Cardiac muscle cell (in vitro differentiated cells and primary cell): ENCODE data around the gene TRABD. TPM values are rescaled to one million over a fixed set of nuclear protein-coding genes. Genes with fewer than 3 reads are reported as not detected.

Experiments used
- DNase-seq, 2 donors: peaks; one replicate each; pipeline versions ENCODE4 v3.0.0 to v3.0.0-alpha.2; 2010 to 2017; ENCODE audit warnings: low read depth in 1 of 2, low spot score in 1 of 2
- H3K27ac ChIP-seq: fragments of 200-600 bp; sonication (generic); 2 replicates; pipeline ENCODE4 v1.5.1; 2016
- H3K27me3 ChIP-seq: fragments of 200-600 bp; sonication (generic); 2 replicates; pipeline ENCODE4 v1.6.0; 2016; ENCODE audit warnings: control low read depth
- H3K36me3 ChIP-seq: fragments of 200-600 bp; sonication (generic); 2 replicates; pipeline ENCODE4 v1.5.1; 2016; ENCODE audit warnings: control low read depth
- H3K4me1 ChIP-seq: fragments of 200-600 bp; sonication (generic); 2 replicates; pipeline ENCODE4 v1.8.1; 2017; ENCODE audit warnings: low read depth, mild to moderate bottlenecking, mixed run types
- H3K4me3 ChIP-seq: fragments of 200-600 bp; sonication (generic); 2 replicates; pipeline ENCODE4 v1.5.1; 2016; ENCODE audit warnings: mild to moderate bottlenecking
- H3K9me3 ChIP-seq: fragments of 200-600 bp; sonication (generic); 2 replicates; pipeline ENCODE4 v1.5.1; 2017; ENCODE audit warnings: low read depth, mild to moderate bottlenecking, control low read depth
- CTCF ChIP-seq: IDR thresholded peaks from 2 replicates; pipeline ENCODE4 v1.5.1; 2012; ENCODE audit warnings: low read depth, mild to moderate bottlenecking, low read length
- polyA plus RNA-seq: library from polyadenylated mRNA; unstranded; fragments of >200 nt; fragmentation: Nextera tagmentation; extraction: Ambion mirVana; gene quantifications from 2 replicates; pipeline ENCODE4 v1.2.1, GENCODE V29; 2016
- total RNA-seq: library from RNA; depleted of rRNA; stranded (reverse); fragments of >200 nt; gene quantifications from 2 replicates; pipeline ENCODE4 v1.2.3, GENCODE V29; 2016

The TRABD gene
- total and polyA plus RNA-seq, 2 experiments from 2014 or later, result 50.7 to 59.6 TPM

DNA sequence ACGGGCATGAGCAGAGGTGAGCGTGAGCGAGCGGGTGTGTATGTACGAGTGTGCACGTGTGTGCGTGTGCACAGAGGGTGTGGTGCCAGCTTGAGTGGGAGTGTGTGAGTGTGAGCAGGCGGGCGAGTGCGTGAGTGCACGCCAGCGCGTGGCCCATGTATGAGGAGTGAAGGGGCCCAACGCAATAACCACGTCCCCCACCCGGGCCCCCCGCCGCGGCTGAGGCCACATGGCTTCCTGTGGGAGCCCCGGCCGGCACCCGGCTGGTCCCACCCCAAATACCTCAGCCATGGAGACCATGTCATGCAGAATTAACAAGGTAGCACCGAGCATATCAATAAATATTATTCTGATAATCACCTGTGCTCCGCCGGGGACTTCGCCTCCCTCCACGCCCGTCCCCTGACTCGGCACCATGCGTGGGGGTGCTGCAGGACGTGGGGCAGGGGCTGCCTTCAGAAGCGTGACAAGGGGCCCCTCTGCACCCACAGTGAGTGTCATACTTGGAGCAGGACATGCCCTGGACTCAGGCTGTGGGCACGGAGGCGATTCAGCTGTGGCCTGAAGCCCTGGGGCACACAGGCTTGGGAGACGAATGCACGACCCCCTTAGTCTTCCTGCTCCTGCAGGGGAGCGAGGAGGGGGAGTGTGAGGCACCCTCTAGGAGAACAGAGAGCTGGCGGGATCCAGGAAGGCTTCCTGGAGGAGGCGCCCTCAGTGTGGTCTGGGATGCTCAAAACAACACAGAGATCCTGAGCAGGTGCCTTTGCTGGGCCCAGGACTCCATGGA, 5.6 kb upstream of the TRABD start:
- no peak for TF ChIP-seq CTCF
- Histone ChIP-seq H3K36me3 (peaks cover 3% of the 10 kb centered on the region), H3K4me3 (no peak overlapping the region), H3K27me3 (no peaks in the 10 kb centered on the region), H3K9me3 (no peaks in the 10 kb centered on the region), H3K4me1 (peaks cover 25% of the 10 kb centered on the region), H3K27ac (no peak overlapping the region)
- DNase-seq, result no peak

- H3K36me3 ChIP-seq, result peaks cover 3% of the 10 kb centered on the region
- H3K27me3 ChIP-seq, result no peaks in the 10 kb centered on the region
- H3K27ac ChIP-seq, result no peak overlapping the region
- H3K4me1 ChIP-seq, result peaks cover 18% of the 10 kb centered on the region
- no peaks in the 10 kb centered on the region for H3K9me3 ChIP-seq
- DNase-seq, result no peak
- no peak for TF ChIP-seq CTCF
- H3K4me3 ChIP-seq, result no peak overlapping the region
Observed at GRCh38 chr22:50180727-50181521, 4.8 kb upstream of the TRABD start.

GRCh38 chr22:50182176-50183081, 3.3 kb upstream of the TRABD start:
- Histone ChIP-seq H3K9me3 (no peaks in the 10 kb centered on the region), H3K27me3 (no peaks in the 10 kb centered on the region), H3K4me3 (no peak overlapping the region), H3K36me3 (peaks cover 2% of the 10 kb centered on the region), H3K4me1 (peaks cover 9% of the 10 kb centered on the region), H3K27ac (no peak overlapping the region)
- no peak for TF ChIP-seq CTCF
- no peak for DNase-seq

DNA sequence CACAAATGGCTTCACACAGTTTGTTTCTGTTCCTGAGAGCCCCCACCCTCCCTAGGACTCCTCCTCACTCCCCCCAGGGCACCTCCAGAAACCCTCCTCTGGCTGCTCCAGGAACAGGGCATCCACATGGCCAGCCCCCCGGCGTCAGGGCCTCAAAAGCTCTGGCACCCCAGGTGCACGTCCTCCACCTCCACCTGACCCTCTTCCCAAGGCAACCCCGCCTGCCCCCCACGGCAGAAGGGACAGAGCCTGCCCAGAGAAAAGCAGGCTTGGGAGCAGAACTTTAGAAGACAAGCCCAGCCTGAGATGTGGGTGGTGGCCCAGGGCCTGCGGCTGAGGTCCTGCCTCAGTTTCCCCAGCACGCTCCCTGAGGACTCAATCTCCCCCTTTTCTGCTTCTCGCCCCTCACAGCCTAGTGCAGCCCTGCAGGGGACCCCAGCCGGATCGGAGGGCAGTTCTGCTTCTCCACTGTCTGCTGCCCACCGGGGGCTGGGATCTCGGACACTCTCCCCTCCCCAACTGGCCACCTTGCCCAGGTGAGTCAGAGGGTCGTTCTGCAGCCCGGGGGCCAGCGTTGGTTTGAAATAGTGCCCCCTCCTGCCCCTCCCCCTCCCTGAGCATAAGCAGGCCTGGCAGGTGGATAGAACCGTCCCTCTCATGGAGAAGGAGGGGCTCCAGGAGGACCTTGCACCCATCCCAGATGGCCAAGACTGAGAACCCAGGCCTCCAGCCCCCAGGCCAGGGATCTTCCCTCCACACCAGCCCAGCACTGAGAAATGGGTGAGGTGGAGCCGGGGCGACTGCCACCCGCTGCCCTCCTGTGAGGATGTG, 2.4 kb upstream of the TRABD start:
- H3K36me3 ChIP-seq, result no peaks in the 10 kb centered on the region
- peaks cover 9% of the 10 kb centered on the region for H3K4me1 ChIP-seq
- DNase-seq, result no peak
- TF ChIP-seq CTCF, result no peak
- H3K27ac ChIP-seq, result no peak overlapping the region
- no peaks in the 10 kb centered on the region for H3K9me3 ChIP-seq
- no peaks in the 10 kb centered on the region for H3K27me3 ChIP-seq
- H3K4me3 ChIP-seq, result no peak overlapping the region
